ENCODE measurements around the gene CHML.
A peak's percentile ranks its signal among the peaks of the same experiment; 100 is the strongest.

CHML gene

DNA sequence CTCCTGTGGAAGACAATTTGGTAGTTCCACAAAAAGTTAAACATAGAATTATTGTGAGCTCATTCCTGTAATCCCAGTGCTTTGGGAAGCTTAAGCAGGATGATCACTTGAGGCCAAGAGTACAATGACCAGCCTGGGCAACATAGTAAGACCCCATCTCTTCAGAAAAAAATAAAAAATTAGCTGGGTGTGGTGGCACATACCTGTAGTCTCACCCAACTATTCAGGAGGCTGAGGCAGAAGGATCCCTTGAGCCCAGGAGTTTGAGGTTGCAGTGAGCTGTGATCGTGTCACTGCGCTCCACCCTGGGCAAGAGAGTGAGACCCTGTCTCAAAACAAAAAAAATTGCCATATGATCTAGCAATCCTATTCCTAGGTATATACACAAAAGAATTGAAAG, 4.1 kb upstream of the CHML start:
- no peak for DNase-seq

GRCh38 chr1:241642593-241642944, 2.4 kb upstream of the CHML start:
- DNase-seq: no peak

DNA sequence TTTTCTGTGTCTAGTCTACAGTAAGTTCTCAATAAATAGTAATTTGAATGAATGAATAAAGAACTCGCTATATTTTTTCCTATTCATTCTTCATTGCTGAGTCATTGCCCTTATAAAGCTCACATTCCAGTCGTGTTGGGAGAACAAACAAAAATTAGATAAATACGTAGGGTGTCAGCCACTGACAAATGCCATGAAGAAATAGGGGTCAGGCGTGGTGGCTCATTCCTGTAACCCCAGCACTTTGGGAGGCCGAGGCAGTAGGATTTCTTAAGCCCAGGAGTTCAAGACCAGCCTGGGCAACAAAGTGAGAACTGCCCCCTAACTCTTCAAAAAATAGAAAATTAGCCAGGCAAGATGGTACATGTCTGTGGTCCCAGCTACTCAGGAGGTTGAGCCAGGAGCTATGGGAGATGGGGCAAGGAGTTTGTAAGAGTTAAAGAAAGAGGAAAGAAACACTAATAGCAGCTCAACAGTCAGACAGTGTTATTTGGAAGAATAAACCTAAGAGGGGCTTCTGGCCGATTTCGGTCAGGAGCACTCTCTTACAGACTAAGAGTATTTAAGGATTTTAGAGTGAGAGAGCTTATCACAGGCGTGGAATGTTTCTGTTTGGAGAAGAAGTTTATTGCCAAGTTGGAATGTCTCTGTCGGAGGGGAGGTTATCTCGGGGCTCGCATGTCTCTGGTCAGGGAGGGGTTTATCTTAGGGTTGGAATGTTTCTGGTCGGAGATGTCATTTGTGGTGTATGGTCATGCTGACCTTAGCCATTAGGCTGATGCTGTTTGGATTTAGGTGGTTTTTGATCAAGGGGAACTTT, 1.8 kb upstream of the CHML start:
- no peak for DNase-seq

- no peak for DNase-seq
Observed at GRCh38 chr1:241640867-241641622, 876 bp upstream of the CHML start.

- peak; percentile 8 for DNase-seq
Observed at GRCh38 chr1:241639623-241640148, 483 bp downstream of the CHML start.

DNA sequence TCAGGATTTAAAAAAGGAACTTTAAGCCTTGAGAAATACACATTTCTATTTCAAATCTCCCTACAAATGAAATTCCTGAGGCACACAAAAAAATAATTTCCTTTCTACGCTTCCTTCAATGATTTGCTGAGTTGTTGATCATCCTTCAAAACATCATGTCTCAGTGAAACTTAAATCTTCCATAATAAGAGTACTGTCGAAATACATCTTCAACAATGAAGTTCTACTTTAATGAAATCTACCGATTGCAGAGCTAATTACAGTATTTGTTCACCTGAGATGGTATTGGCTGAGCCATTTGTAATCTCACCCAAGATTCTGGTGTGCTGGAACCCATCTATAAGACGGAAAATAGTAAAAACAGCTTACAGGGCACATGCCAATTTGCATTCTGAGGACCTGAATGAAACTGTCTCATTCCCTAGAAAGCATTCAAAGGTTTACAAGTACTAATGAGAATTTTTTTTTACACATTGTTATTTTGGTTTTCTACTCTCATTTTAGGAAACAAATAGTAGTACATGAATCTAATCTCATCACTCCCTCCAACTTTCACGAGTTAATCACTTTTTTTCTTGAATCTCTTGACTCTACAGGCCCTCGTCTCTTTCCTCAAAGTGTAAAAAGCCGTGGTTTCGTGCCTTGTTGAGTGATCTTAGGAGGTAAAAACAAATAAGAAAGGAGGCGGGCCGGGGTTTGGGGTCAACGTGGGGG, 1.1 kb downstream of the CHML start:
- DNase-seq: no peak

GRCh38 chr1:241638099-241638682, 2.0 kb downstream of the CHML start:
- DNase-seq: no peak

GRCh38 chr1:241637604-241638003, 2.6 kb downstream of the CHML start:
- no peak for DNase-seq

DNA sequence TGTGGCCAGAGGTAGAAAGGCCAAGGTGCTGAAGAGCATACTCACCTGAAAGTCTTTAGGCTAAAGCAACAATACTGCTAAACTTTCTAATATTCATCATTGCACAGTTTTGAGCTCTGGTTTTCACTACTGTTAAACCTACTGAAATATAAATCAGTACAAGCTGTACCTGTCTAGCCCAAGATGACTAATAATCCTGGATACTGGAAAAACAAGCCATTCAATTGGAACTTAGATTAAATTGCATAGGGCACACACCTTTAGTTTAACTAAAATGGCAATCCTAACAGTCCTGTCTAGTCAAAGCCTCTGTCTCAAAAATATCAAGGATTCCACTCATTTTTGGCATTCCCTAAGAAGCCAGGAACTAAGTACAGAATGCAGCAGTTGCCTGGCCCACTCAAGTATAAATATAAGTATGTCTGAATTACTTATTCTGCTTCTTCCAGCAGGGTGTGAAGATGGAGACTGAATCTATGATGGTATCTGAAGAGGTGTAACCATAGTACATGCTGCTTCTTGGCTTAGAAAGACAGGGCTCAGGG, 3.1 kb downstream of the CHML start:
- no peak for DNase-seq

GRCh38 chr1:241636291-241636690, 3.9 kb downstream of the CHML start:
- no peak for DNase-seq

- DNase-seq: no peak
Observed at GRCh38 chr1:241635556-241636152, 4.5 kb downstream of the CHML start.

DNA sequence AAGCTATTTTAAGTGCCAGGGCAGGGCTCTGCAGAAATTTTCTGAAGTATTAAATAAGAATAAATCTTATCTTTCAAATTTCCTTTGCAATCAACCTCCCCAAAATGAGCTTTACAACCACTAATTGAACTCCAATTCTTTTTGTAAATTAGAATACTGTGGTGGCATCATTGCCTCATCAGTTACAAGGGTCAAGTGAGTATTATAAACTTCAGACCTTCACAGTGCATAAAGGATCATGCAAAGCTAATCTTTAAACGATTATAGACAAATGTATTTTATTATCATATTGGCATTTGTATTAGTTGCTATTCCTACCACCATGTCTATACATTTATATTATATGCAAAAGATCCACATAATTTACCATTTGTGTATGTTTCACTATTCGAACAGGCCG, 7.2 kb downstream of the CHML start:
- DNase-seq: no peak

GRCh38 chr1:241631674-241632073, 8.5 kb downstream of the CHML start:
- DNase-seq: no peak

GRCh38 chr1:241630899-241631298, 9.3 kb downstream of the CHML start:
- no peak for DNase-seq

- DNase-seq: no peak
Observed at GRCh38 chr1:241630476-241630875, 9.7 kb downstream of the CHML start.

DNA sequence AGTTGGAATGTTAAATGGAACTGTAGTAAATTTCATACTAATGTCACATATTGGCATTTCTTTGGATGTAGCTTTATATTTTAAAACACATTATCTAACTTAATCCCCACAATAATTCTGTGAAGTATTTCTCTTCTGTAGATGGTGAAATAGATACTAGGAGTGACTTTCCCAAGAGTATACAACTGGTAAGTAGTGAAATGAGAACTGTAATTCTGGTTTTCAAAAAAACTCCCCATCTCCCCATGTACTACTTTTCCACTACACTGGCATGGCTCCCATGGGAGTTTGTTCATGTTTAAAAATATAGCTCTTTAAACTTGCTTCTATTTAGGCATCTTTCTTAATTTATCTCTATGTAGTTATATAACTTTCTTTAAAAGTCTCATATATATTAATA, 10.2 kb downstream of the CHML start:
- no peak for DNase-seq

GRCh38 chr1:241627453-241628259, 12.5 kb downstream of the CHML start:
- DNase-seq: peak; percentile 17

GRCh38 chr1:241624935-241625334, 15.2 kb downstream of the CHML start:
- no peak for DNase-seq

DNA sequence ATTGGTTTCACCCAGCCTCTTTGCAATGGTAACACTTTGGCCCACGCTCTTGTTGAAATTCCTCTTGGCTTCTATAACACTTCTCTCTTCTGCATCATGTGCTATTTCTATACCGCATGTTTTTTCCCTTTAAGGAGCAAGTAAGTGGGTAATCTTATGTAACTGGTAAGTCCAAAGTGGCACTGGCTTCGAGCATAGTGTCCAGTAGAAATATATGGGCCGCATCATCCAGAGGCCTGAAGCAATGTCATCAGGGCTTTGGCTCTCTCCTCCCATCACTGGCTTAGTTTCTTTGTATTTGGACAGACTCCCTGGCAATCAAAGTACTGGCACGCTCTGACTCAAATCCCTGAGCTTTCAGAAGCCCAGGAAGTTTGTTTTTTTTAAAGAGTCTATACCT, 17.5 kb downstream of the CHML start:
- DNase-seq: no peak

- DNase-seq: no peak
Observed at GRCh38 chr1:241617426-241617825, 22.7 kb downstream of the CHML start.

Measured in activated CD4-positive, alpha-beta T cell treated with anti-CD3 and anti-CD28 coated beads, Interleukin-2, amount 50 U/mL, for 1 hour (primary cell).